Lung (tissue), 12 donors: ENCODE measurements around the gene FAM13A. TPM values are rescaled to one million over a fixed set of nuclear protein-coding genes. Genes with fewer than 3 reads are reported as not detected.

Experiments
- ATAC-seq: fragments of 200-7000 bp; cut with Tn5 transposase; one replicate; pipeline ENCODE4 v1.9.1; 2020; ENCODE audit warnings: moderate number of reproducible peaks; ENCODE audit not compliant: insufficient read depth, low FRiP score
- DNase-seq, 3 donors: peaks; one replicate each; pipeline ENCODE4 v3.0.0-alpha.2; 2013 to 2017
- H3K27ac ChIP-seq, 2 donors: one replicate each; pipeline ENCODE4 v1.5.1; 2013; ENCODE audit warnings: mild to moderate bottlenecking in 2 of 2, moderate library complexity in 2 of 2, control low read depth in 1 of 2, inconsistent platforms in 1 of 2, low read depth in 1 of 2, low read length in 1 of 2
- H3K27me3 ChIP-seq, 3 donors: one replicate each; pipeline ENCODE4 v1.5.1; 2013; ENCODE audit warnings: low read length in 2 of 3; ENCODE audit not compliant: control insufficient read depth in 3 of 3, insufficient read depth in 3 of 3
- H3K36me3 ChIP-seq, 4 donors: one replicate each; pipeline ENCODE4 v1.5.1; 2013; ENCODE audit warnings: low read length in 4 of 4, mild to moderate bottlenecking in 1 of 4, moderate library complexity in 1 of 4; ENCODE audit not compliant: control insufficient read depth in 4 of 4, insufficient read depth in 4 of 4
- H3K4me1 ChIP-seq, 5 donors: one replicate each; pipeline ENCODE4 v1.5.1; 2013; ENCODE audit warnings: low read length in 5 of 5, mild to moderate bottlenecking in 2 of 5, moderate library complexity in 1 of 5; ENCODE audit not compliant: control insufficient read depth in 5 of 5, insufficient read depth in 5 of 5
- H3K4me3 ChIP-seq: one replicate; pipeline ENCODE4 v1.5.1; 2013; ENCODE audit warnings: mild to moderate bottlenecking, control low read depth, moderate library complexity
- H3K9ac ChIP-seq, 2 donors: one replicate each; pipeline ENCODE4 v1.5.1; 2013; ENCODE audit warnings: low read length in 2 of 2, control low read depth in 1 of 2; ENCODE audit not compliant: insufficient read depth in 1 of 2
- H3K9me3 ChIP-seq, 4 donors: one replicate each; pipeline ENCODE4 v1.5.1; 2013; ENCODE audit warnings: low read length in 3 of 4, mild to moderate bottlenecking in 1 of 4, moderate library complexity in 1 of 4; ENCODE audit not compliant: control insufficient read depth in 4 of 4, insufficient read depth in 3 of 4
- WGBS, 2 donors: extraction: QIAGEN DNeasy Blood & Tissue Kit; methylation state at CpG; one replicate each; pipeline ENCODE4 v1.1.7; 2013; 5-methylcytosine and 5-hydroxymethylcytosine counted together
- polyA plus RNA-seq, 2 donors: library from polyadenylated mRNA; stranded (reverse); fragments of 200-250 nt; gene quantifications; one replicate each; pipeline ENCODE4 v1.2.1, GENCODE V29; 2013
- total RNA-seq, 2 donors: library from RNA; depleted of rRNA in 1 of 2; stranded (reverse); fragments of >200 nt in 1 of 2; gene quantifications; one replicate each; pipeline ENCODE4 v1.2.1, GENCODE V29; 2014 to 2021
- TF ChIP-seq, protein P1 (sequence below): IDR thresholded peaks from 2 replicates; pipeline ENCODE4 v1.5.1; 2012; ENCODE audit warnings: mild to moderate bottlenecking; ENCODE audit errors: control extremely low read depth, extremely low read depth
- donor health status: control.
- donor health status: control.
- donor health status: Bipolar disorder and iron deficiency.
- donor health status: healthy.
- donor health status: DM: yes; HTN: yes; CAD: no.

The FAM13A gene
- total and polyA plus RNA-seq, 4 donors, result 9.2 to 122 (median 29.3) TPM

DNA sequence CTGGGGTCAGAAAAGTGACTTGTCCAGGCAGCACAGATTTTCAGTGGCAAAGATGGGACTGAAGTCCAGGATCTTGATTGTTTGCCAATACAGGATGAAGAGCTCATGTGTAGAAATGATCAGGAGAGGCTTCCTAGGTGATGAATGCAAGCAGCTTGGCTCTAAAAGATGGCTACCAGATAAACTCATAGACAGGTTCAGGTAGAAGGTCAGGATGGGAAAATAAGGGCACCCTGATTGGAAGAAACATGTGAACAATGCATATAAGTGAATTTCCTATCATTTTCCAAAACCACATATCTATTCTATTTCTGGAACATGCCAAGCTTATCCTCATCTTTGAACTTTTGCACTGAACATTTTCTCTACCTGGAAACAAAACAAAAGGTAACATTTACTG, 87.7 kb downstream of the FAM13A start:
- Histone ChIP-seq H3K9ac (no peak overlapping the region), H3K9me3 (peaks cover 0 to 6% (median under 1%) of the 10 kb centered on the region in 4 donors), H3K4me3 (no peak overlapping the region), H3K36me3 (peaks cover 0 to 3% (median 2%) of the 10 kb centered on the region in 4 donors), H3K27ac (no peak overlapping the region), H3K4me1 (no peaks in the 10 kb centered on the region), H3K27me3 (no peaks in the 10 kb centered on the region)
- DNase-seq (no peak), ATAC-seq (no peak)
- TF ChIP-seq, protein P1, sequence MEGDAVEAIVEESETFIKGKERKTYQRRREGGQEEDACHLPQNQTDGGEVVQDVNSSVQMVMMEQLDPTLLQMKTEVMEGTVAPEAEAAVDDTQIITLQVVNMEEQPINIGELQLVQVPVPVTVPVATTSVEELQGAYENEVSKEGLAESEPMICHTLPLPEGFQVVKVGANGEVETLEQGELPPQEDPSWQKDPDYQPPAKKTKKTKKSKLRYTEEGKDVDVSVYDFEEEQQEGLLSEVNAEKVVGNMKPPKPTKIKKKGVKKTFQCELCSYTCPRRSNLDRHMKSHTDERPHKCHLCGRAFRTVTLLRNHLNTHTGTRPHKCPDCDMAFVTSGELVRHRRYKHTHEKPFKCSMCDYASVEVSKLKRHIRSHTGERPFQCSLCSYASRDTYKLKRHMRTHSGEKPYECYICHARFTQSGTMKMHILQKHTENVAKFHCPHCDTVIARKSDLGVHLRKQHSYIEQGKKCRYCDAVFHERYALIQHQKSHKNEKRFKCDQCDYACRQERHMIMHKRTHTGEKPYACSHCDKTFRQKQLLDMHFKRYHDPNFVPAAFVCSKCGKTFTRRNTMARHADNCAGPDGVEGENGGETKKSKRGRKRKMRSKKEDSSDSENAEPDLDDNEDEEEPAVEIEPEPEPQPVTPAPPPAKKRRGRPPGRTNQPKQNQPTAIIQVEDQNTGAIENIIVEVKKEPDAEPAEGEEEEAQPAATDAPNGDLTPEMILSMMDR, result no peak

DNA sequence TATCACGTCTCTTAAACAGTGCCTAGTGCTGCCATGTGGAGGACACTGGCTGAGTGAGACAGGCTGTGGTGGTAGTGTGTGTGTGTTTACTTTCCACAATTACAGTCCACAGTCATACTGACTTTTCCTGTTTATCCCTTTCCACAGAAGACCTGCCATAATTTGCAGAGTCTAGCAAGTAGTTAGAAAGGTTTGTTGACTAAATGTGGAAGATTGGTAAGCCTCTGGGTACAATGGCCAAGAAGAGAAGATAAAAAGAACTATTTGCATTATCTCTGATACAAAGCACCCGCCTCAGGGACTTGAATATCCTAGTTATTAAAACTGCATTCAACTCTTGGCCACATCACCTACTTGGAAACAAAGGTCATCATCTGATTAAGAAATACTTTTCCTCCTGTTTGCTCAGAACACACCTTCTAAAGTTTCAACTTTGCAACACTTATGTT, 89.1 kb downstream of the FAM13A start:
- TF ChIP-seq, protein P1, result no peak
- DNase-seq, result no peak
- Histone ChIP-seq H3K4me1 (peaks cover 0 to 4% (median 0%) of the 10 kb centered on the region in 5 donors), H3K4me3 (no peak overlapping the region), H3K9ac (no peak overlapping the region), H3K9me3 (no peaks in the 10 kb centered on the region), H3K27ac (no peak overlapping the region), H3K36me3 (peaks cover 0 to 3% (median 2%) of the 10 kb centered on the region in 4 donors), H3K27me3 (no peaks in the 10 kb centered on the region)
- WGBS, 2 donors, result 65 to 80% methylated on average over 2 of the region's 2 CpGs
- ATAC-seq, result no peak

DNA sequence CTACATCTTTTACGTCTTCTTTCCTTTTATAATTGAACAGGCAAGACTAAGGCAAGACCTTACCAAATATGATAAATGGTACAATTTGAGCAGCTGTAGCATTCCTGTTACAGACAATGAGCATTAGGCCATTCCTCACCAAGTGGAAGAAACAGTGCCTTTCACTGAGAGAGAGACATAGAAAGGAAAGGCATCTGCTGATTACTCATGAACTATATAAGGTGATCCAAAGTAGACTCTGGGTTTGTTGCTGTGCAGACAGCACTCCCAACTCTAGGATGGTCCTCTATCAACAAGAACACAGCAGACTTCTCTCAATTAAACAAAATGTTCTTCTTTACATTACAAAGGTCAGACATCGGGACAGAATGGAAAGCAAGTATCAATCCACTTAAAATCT, 91.9 kb downstream of the FAM13A start:
- Histone ChIP-seq H3K36me3 (peaks cover 0 to 3% (median 2%) of the 10 kb centered on the region in 4 donors), H3K9me3 (no peaks in the 10 kb centered on the region), H3K27me3 (no peaks in the 10 kb centered on the region), H3K27ac (no peak overlapping the region), H3K4me1 (peaks cover 0 to 4% (median 0%) of the 10 kb centered on the region in 5 donors), H3K4me3 (no peak overlapping the region), H3K9ac (no peak overlapping the region)
- TF ChIP-seq, protein P1, result no peak
- no peak for DNase-seq
- 99 to 100% methylated on average over 2 of the region's 2 CpGs for WGBS, 2 donors
- ATAC-seq, result no peak

DNA sequence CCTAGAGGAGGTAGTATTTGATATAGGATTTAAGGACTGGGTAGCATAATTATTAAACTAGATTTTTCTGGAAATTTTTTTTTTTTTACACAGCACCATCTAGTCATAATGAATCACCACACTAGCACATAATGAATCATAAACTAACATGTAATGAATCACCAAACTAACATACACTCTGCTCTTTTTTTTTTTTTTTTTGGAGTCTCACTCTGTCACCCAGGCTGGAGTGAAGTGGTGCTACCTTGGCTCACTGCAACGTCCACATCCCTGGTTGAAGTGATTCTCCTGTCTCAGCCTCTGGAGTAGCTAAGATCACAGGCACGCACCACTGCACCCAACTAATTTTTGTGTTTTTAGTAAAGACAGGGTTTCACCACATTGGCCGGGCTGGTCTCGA, 92.5 kb downstream of the FAM13A start:
- WGBS, 2 donors, result 85 to 91% methylated on average over 4 of the region's 4 CpGs
- no peak for ATAC-seq
- no peaks in the 10 kb centered on the region for H3K9me3 ChIP-seq
- peaks cover 0 to 4% (median 0%) of the 10 kb centered on the region in 5 donors for H3K4me1 ChIP-seq
- H3K36me3 ChIP-seq, result peaks cover 0 to 3% (median 2%) of the 10 kb centered on the region in 4 donors
- DNase-seq, result no peak
- TF ChIP-seq, protein P1, result no peak
- H3K4me3 ChIP-seq, result no peak overlapping the region
- H3K27me3 ChIP-seq, result no peaks in the 10 kb centered on the region
- H3K9ac ChIP-seq, result no peak overlapping the region
- no peak overlapping the region for H3K27ac ChIP-seq
